HT1080 (cell line): ENCODE measurements around the gene SLC6A5. TPM values are rescaled to one million over a fixed set of nuclear protein-coding genes. Genes with fewer than 3 reads are reported as not detected.
"Not testable (repeated sequence)": the region's sequence is repeated elsewhere in the genome, so short reads cannot be mapped to it uniquely, and the experiment has no call there.

Source experiments
- DNase-seq: peaks from one replicate; pipeline ENCODE4 v3.0.0-alpha.2; 2015; ENCODE audit warnings: low read depth
- polyA plus RNA-seq, 2 experiments: library from polyadenylated mRNA; depleted of rRNA; stranded (reverse); fragments of >200 nt; gene quantifications; 2 replicates each; pipeline ENCODE4 v1.2.3, GENCODE V29; 2015
- total RNA-seq: library from RNA; depleted of rRNA; stranded (reverse); fragments of >200 nt; shearing (Covaris generic); gene quantifications from 2 replicates; pipeline ENCODE4 v1.2.3, GENCODE V29; 2014; rRNA removed

Gene SLC6A5
- not detected in 2 replicates for total RNA-seq
- polyA plus RNA-seq (2015; cell fraction: cytosol; rRNA removed): not detected in 2 replicates
- not detected in 2 replicates for polyA plus RNA-seq (2015; cell fraction: nucleus; rRNA removed)

GRCh38 chr11:20599221-20600019 lies at the start of gene SLC6A5:
Gene SLC6A5, plus strand, starts transcription at chr11:20599608. Its CDS starts 65 bp downstream, at chr11:20599673.
- peak; percentile 35 for DNase-seq

GRCh38 chr11:20551096-20551495 lies 48.3 kb upstream of the SLC6A5 start:
- DNase-seq: no peak

GRCh38 chr11:20555783-20556182 lies 43.6 kb upstream of the SLC6A5 start:
- no peak for DNase-seq

GRCh38 chr11:20556396-20556795 lies 43.0 kb upstream of the SLC6A5 start:
- not testable (repeated sequence) for DNase-seq

GRCh38 chr11:20558741-20559140 lies 40.7 kb upstream of the SLC6A5 start:
- no peak for DNase-seq

DNA sequence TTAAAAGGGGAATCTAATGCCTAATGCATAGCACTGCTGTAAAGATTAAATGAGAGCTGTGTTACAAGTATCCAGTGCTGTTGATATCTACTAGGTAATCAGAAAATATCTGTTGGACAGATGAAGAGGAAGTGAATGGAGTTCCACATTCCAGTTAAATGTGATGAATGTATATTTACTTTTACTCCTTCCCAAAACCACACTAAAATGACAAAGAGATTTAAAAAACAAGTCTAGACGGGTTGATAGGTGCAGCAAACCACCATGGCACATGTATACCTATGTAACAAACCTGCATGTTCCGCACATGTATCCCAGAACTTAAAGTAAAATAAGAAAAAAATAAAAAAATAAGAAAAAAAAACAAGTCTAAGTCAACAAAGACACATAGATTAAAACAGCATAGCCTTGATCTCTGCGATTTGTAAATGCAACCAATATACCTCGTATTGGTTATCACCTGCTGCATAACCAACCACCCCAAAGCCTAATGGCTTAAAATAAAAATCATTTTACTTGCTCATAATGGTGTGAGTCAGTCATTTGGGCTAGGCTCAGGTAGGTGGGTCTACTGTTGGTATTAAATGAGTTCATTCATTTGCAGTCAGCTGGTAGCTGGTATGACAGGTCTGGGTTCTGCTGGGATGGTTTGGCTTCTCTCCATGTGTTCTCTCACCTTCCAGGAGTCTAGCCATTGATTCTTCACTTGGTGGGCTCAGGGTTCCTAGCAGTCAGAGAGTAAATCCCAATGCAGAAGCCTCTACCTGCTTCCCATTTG lies 39.7 kb upstream of the SLC6A5 start:
- DNase-seq: no peak

- DNase-seq: no peak
Observed at GRCh38 chr11:20561915-20562314, 37.5 kb upstream of the SLC6A5 start.

DNA sequence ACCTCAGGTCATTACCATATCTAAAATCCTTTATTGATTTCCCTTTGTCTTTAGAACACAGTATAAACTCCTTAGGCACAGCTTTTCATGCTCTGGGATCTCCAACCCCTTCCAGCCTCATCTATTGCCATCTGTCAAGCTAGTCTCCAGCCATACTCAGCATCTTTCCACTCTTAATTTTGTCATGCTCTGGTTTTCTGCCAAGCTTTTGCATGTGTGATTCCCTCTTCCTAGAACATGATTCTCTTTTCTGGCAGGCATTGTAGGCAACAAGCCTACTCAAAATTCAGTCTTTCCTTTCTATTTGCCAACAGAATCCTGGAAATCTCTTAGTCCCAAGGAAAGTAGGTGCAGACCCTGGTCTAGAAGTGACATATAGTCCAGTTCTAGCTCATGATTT lies 35.5 kb upstream of the SLC6A5 start:
- DNase-seq: no peak

DNA sequence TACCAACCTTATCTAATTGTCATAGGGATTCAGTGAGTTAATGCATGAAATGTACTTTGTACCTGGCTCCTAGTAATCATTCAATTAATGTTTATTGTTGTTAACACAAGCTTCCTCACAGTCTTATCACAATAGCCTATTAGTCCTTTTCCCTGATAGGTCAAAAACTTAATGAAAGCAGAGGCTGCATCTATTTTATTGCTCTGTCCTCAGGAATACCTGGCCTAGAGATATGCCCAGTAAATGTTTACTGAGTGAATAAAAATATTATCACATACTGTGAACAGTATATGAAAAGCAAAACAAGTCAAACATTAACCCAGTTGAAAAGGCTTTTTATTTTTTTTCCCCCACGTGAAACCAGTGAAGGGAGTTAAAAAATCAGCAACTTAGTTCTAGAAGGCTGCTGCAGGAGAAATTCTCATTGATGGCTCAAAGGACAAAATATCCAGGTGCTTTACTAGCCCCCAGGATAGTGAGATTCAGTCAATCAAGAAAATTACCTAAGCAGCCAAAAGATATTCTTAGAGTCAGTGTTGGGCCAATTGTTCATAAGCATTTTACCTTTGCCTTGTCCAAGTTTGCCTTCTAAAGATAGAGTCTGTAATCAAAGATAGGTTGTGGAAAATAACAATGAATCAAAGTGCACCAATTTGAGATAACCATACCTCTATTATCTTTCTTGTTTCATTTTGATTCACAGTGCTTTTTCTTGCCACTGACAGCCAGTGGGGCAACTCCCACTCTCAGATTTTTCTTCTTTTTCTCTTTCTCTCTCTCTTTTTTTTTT lies 34.4 kb upstream of the SLC6A5 start:
- no peak for DNase-seq

DNA sequence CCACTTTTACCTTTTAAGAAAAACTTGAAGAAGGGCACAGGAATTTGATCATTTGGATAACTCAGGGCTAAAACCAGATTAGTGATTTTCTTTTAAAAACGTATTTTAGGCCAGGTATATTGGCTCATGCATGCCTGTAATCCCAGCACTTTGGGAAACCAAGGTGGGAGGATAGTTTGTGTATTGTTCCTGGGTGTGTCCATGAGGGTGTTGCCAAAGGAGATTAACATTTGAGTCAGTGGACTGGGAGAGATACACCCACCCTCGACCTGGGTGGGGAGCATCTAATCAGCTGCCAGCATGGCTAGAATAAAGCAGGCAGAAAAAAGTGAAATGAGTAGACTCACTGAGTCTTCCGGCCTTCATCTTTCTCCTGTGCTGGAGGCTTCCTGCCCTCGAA lies 33.3 kb upstream of the SLC6A5 start:
- DNase-seq: not testable (repeated sequence)

- DNase-seq: no peak
Observed at GRCh38 chr11:20566591-20567434, 32.6 kb upstream of the SLC6A5 start.

DNA sequence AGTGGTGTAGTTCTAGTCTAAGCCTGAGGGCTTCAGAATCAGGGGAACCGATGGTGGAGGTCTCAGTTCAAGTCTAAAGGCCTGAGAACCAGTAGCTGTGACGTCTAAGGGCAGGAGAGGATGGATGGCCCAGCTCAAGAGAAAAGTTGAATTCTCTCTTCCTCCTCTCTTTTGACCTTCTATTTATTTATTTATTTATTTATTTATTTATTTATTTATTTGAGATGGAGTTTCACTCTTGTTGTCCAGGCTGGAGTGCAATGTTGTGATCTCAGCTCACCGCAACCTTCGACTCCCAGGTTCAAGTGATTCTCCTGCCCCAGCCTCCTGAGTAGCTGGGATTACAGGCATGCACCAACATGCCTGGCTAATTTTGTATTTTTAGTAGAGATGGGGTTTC lies 19.7 kb upstream of the SLC6A5 start:
- not testable (repeated sequence) for DNase-seq

DNA sequence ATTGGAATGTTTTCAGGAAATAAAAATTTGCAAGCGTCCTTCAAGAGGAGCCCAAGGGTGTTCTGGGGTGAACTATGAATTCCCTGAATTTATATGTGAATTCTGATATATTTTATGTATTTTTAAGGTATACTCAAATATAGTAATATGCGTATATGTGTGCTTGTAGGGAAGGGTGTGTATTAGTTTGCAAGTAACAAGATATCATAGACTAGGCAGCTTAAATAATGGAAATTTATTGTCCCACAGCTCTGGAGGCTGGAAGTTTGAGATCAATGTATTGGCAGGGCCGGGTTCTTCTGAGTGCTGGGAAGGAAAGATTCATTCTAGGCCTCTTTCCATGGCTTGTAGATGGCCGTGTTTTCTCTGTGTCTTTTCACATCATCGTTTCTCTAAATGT lies 16.2 kb upstream of the SLC6A5 start:
- no peak for DNase-seq

DNA sequence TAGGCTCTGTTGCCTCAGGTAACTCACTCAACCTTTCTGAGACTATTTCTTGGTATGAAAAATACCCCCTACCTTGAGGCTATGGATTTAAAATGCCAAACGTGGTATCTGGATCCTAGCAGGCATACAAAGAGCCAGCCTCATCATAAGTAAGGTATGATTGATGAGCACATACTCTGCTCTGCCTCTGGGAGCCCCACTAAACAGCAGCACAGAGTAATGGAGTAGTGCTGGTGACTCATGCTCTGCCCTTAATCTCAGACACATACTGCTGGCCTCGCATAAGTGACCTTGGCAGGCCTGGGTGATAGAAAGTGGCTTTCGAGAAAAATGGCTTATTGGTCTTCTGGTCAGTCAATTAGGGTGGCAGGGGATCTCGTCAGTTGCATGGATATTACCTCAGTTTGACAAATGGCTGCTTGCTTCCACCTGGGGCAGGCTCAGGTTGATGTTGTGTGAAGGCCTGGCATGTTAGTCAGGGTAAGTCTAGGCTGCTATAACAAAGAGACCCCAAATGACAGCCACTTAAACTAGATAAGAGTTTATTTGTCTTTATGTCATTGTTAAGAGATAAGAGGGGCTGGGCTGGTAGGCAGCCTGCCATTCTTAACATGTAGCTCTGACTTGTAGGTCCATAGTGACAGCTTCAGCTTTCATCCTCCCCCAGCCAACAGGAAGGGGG lies 15.2 kb upstream of the SLC6A5 start:
- peak; percentile 26 for DNase-seq

DNA sequence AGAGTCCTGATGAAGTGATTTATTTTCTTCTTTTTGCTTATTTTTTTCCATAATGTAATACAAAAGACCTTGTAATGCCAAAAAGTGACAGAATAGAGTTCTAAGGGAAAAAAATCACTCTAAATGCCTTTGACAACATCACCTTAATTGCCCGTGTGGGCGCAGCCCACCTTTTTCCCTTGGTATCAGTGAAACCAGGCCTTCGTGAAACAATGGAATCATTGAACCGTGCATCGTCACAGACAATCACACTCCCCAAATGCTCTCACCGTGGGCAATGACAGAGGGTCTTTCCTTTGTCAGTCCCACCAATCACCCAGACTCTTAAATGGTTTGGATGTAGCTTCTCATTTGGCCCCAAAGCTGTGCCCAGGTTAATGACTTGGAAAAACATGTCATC lies 9.6 kb upstream of the SLC6A5 start:
- DNase-seq: no peak

DNA sequence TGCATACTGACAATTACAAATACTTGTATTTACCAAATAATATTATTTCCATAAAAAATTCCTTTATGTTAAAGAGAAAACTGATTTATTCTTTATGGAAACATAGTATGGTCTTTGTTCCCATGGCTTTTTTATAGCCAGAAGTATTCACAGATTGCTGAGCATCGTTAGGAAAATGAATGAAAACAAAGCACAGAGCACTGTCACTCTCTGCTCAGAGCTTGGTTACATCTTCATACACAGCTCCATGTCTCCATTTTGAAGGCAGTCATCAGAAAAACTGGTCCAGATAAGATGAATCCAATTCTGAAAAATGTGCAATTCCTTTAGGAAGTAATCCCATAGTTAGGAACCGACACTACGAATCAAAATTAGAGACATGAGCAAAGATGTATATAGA lies 9.0 kb upstream of the SLC6A5 start:
- DNase-seq: no peak

GRCh38 chr11:20592741-20593140 lies 6.7 kb upstream of the SLC6A5 start:
- no peak for DNase-seq

GRCh38 chr11:20594274-20595061 lies 4.9 kb upstream of the SLC6A5 start:
- DNase-seq: no peak

DNA sequence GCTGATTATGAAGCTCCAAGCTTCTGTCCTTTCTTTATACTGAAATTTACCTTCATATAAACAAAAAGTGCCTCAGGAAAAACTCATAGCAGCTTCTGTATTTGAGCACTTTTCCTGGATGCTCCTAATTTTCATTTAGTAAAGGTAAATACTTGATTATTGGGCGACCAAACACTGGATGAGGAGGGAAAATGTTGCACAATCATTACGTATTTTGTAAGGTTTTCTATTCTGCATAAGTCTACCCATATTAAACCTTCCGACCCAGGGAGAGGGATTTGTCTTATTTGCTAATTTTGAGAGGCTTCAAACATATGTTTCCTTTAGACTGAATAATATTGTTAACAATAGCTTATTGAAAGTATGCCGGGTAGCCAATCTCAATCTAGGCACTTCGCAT lies 4.3 kb upstream of the SLC6A5 start:
- DNase-seq: no peak
